ENCODE measurements around the gene SETX.
"Not testable (repeated sequence)": the region's sequence is repeated elsewhere in the genome, so short reads cannot be mapped to it uniquely, and the experiment has no call there.

The SETX gene, protein sequence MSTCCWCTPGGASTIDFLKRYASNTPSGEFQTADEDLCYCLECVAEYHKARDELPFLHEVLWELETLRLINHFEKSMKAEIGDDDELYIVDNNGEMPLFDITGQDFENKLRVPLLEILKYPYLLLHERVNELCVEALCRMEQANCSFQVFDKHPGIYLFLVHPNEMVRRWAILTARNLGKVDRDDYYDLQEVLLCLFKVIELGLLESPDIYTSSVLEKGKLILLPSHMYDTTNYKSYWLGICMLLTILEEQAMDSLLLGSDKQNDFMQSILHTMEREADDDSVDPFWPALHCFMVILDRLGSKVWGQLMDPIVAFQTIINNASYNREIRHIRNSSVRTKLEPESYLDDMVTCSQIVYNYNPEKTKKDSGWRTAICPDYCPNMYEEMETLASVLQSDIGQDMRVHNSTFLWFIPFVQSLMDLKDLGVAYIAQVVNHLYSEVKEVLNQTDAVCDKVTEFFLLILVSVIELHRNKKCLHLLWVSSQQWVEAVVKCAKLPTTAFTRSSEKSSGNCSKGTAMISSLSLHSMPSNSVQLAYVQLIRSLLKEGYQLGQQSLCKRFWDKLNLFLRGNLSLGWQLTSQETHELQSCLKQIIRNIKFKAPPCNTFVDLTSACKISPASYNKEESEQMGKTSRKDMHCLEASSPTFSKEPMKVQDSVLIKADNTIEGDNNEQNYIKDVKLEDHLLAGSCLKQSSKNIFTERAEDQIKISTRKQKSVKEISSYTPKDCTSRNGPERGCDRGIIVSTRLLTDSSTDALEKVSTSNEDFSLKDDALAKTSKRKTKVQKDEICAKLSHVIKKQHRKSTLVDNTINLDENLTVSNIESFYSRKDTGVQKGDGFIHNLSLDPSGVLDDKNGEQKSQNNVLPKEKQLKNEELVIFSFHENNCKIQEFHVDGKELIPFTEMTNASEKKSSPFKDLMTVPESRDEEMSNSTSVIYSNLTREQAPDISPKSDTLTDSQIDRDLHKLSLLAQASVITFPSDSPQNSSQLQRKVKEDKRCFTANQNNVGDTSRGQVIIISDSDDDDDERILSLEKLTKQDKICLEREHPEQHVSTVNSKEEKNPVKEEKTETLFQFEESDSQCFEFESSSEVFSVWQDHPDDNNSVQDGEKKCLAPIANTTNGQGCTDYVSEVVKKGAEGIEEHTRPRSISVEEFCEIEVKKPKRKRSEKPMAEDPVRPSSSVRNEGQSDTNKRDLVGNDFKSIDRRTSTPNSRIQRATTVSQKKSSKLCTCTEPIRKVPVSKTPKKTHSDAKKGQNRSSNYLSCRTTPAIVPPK (N-terminal part only)

DNA sequence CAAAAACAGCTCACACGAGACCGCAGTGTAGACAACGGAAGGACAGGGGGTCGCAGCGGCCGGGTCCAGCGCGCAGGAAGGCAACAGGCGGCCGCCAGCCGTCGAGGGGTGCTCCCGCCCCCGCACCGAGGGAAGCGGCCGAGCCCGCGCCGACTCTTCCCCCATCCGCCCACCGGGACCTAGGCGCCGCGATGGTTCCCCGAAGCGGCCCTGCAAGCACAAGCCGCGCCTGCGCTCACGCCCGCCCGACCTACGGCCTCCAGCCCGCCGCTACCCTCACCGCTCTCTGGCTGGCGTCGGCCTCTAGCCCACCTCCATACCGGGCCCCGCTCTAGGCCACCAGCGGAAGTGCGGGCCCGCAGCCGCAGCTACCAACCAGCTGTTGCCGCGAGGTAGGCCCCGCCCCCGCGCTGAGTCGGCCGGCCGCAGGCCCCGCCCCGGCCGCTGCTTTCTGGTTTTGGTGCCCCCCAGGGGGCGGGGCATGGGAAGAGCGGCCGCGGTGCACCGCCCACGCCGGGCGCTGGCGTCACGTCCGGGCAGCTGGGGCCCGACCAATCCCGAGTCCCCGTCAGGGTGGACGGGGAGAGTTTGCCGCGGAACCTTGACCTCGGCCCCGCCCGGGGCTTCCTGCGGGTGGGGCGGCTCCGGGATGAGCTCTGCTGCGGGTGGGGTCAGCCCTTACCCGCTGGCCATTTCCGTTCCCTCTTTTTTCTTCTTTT lies at the start of gene SETX:
Gene SETX (minus strand): TSS at position 350 of the 719 bp plus-strand sequence. CDS start 5,558 bp downstream, outside the sequence.
- DNase-seq, result peak; percentile 75 to 99 (median 94)

GRCh38 chr9:132404228-132404881 lies 49.6 kb upstream of the SETX start:
- DNase-seq, result no peak

GRCh38 chr9:132401824-132402223 lies 47.0 kb upstream of the SETX start:
- no peak for DNase-seq

DNA sequence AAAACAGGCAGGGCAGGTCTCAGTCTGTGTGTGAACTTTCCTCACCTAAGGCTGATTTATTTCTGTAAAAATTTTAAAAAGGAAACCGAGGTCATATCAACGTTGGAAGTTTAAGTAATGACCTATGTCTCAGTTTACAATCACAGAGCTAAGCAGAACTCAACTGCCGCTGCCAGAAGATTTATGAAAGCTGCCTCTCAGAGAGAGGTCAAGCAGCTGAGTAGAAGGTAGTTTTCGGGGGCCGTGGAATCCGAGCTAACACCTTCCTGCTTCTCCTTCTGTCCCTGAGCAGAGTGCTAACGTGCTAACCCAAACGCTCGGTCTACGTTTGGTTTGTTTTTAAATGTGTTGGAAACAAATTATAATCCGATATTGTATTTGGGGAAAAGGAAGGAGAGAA lies 40.8 kb upstream of the SETX start:
- no peak for DNase-seq

DNA sequence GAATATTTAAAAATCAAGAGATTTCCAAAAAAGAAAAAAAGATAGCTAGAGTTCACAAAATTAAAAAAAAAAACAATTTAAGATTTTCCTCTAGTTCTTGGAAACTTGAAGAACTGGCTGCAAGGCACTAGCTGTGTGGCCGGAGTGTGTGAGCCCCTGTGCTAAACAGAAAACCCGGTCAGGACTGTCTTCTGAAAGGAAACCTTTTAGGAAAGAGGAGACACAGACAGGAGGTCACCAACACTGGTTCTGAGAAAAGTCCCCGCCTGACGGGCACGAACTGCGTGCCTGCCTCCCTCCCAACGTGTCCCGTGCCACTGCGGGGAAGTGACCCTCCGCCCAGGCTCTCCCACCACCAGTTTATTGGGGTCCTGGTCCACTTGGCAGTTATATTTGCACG lies 36.7 kb upstream of the SETX start:
- DNase-seq, result no peak

GRCh38 chr9:132390966-132391365 lies 36.2 kb upstream of the SETX start:
- DNase-seq, result no peak

DNA sequence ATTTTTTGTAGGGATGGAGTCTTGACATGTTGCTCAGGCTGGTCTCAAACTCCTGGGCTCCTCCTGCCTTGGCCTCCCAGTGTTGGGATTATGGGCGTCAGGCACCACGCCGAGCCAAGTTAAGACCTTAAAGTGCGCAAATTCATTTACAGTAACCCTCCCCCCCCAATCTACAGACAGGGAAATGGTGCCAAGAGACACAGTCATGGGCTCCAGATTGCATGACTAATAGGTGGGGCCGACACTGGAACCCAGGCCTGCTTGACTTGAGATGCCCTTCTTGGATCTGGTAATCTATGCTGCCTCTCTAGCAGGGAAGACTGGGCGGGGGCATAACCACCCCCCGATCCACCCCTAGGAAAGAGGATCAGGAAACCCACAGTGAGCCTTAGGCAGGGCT lies 32.3 kb upstream of the SETX start:
- DNase-seq, result no peak

DNA sequence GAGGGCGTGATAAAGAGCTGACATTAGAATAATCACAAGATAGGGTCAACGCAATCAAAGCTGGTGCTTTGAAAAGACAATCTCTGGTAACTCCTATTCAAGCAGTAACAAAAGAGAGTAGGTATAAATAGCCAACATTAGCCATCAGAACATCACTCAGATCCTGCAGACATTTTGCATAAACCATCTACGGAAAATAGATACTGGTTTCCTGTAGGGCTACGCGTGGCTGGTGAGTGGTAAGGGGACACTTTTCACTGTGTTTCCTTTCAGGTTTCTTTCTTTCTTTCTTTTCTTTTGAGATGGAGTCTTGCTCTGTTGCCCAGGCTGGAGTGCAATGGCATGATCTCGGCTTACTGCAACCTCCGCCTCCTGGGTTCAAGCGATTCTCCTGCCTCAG lies 29.6 kb upstream of the SETX start:
- DNase-seq, result no peak

- DNase-seq, result no peak
These were observed 28.7 kb upstream of the SETX start for GRCh38 chr9:132383462-132383883.

DNA sequence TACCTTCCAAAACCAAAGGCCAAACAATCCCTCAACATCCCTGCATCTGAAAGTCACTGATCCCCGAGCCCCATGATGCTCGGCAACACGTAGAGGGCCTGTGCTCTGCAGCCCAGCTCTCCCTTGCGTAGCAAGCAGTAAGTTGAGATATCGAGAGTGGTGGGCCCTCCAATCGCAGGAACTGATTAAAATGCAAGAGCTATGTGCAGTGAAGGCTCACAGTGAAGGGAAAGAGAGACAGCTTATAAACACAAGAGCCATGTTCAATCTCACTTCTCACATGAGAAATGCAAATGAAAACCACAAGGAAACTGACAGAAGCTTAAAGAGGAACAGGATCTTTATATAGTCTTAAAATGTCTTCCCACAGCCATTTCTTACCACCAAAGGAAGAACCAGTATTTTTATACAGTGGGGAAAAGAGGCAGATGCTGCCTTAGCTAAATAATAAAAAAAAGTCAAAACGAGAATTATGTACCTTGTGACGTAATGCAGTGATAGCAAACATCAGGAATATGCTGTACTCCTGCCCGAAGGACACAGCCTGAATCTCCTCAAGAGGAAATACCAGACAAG lies 27.3 kb upstream of the SETX start:
- DNase-seq, result no peak

DNA sequence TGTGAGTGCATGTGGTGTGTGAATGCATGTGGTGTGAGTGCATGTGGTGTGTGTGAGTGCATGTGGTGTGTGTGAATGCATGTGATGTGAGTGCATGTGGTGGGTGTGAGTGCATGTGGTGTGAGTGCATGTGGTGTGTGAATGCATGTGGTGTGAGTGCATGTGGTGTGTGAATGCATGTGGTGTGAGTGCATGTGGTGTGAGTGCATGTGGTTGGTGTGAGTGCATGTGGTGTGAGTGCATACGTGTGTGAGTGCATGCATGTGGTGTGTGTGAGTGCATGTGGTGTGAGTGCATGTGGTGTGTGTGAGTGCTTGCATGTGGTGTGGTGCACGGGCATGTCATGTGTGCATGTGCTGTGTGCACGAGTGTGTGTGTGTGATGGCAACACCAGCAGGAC lies 23.6 kb upstream of the SETX start:
- DNase-seq, result not testable (repeated sequence)

DNA sequence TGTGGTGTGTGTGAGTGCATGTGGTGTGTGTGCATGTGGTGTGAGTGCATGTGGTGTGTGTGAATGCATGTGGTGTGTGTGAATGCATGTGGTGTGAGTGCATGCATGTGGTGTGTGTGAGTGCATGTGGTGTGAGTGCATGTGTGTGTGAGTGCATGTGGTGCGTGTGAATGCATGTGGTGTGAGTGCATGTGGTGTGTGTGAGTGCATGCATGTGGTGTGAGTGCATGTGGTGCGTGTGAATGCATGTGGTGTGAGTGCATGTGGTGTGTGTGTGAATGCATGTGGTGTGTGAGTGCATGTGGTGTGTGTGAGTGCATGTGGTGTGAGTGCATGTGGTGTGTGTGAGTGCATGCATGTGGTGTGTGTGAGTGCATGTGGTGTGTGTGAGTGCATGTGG lies 23.0 kb upstream of the SETX start:
- DNase-seq, result not testable (repeated sequence)

GRCh38 chr9:132372177-132373095 lies 17.6 kb upstream of the SETX start:
- DNase-seq, result peak in 26 of 56 donors; percentile 3 to 57 (median 18)

- DNase-seq, result no peak
These were observed 15.8 kb upstream of the SETX start for GRCh38 chr9:132370592-132370991.

DNA sequence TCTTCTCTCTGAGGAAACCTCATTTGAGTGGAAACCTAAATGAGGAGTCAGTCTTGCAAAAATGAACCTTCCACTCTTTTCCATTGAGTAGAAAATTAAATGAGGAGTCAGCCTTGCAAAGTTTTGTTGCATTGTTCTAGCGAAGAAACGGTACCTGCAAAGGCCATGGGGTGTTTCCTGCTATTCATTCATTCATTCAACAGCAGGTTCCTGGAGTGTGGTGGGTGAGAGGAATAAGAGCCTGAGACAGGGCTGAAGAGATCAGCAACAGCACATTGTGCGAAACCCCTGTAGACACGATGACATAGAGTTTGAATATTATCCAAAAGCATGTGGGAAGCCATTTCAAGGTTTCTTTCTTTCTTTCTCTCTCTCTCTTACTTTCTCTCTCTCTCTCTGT lies 14.6 kb upstream of the SETX start:
- no peak for DNase-seq

DNA sequence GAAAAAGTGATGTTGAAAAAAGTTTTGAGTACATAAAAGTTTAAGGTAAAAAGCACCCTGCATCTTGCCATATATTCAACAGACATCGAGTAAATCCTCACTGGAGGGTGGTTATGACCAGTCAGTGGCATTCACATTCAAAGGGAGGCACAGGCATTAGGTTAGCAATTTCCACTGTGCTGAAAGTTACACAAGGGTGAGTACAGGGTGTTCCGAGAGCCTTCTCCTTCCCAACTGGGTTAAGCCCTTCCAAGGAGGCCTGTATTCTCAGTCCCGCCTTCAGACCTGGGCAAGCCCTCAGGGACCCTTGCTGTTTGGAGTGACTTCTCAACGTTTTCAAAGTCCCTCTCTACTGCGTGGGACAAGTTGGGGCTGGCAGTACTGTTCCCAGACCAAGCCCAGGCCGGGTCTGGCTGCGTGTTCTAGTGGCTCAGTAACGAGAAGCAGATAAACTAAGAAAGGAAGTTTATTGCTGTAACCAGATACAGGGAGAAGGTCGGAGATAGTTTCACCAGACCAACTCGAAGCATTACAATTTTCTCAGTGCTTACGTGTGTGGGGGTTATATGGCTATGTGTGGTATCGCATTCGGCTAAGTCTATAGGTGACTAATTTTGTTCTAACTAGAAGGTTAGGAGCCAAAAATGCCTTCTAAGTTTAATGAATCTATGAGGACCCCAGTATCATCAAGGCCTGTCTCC lies 13.0 kb upstream of the SETX start:
- no peak for DNase-seq

- no peak for DNase-seq
These were observed 11.7 kb upstream of the SETX start for GRCh38 chr9:132366481-132366880.

DNA sequence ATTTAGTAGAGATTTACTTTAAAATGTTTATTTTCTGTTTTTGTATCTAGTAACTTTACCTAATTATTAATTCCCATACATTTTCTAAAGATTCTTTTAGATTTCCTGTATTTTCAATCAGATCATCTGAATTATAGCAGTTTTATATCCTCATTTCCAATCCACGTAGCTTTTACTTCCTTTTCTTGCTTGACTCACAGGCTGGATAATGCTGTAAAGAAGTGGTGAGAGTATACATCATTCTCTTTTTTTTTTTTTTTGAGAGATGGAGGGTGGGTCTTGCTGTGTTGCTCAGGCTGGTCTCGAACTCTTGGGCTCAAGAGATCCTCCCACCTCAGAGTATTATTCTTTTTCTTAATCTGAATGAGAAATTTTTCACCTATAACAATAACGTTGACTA lies 11.2 kb upstream of the SETX start:
- no peak for DNase-seq
